Right lobe of liver (tissue), 4 donors: ENCODE data around the gene UBE2H.

Experiments used
- POLR2A ChIP-seq: fragments of 450-650 bp; IDR thresholded peaks from one replicate; pipeline ENCODE4 v1.6.1; 2017; ENCODE audit warnings: antibody characterized with exemption, mild to moderate bottlenecking
- TF ChIP-seq, protein P1 (sequence below), 4 donors: fragments of 200-600 bp in 3 of 4; fragments of 450-650 bp in 1 of 4; IDR thresholded peaks; one replicate each; pipeline versions ENCODE4 v1.5.1 to v1.8.0; 2016 to 2022; ENCODE audit warnings: antibody characterized with exemption in 4 of 4, mild to moderate bottlenecking in 2 of 4
- donor health status: DM: no; HTN: no; CAD: no.
- donor health status: DM: no; HTN: no; CAD: no.
- donor health status: DM: no; HTN: yes; CAD: no.

DNA sequence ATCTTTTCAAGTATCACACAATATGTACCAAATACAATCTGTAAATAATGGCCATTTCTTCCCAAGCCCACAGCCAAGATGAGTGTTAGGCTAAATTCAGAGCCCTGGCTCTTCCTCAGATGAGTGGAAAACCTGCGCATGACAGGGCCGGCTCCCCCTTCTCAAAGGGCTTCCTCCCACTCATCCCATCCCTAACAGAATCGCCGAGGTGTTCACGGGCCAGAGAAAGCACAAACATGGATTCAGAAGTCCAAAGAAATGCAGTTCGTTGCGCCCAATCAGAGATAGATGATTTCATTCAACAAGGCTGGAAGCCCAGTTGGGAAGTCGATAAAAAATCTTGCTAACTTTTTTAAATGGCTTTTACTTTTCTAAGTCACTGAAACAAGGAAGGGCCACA is 121.8 kb downstream of the UBE2H start:
- TF ChIP-seq, protein P1, sequence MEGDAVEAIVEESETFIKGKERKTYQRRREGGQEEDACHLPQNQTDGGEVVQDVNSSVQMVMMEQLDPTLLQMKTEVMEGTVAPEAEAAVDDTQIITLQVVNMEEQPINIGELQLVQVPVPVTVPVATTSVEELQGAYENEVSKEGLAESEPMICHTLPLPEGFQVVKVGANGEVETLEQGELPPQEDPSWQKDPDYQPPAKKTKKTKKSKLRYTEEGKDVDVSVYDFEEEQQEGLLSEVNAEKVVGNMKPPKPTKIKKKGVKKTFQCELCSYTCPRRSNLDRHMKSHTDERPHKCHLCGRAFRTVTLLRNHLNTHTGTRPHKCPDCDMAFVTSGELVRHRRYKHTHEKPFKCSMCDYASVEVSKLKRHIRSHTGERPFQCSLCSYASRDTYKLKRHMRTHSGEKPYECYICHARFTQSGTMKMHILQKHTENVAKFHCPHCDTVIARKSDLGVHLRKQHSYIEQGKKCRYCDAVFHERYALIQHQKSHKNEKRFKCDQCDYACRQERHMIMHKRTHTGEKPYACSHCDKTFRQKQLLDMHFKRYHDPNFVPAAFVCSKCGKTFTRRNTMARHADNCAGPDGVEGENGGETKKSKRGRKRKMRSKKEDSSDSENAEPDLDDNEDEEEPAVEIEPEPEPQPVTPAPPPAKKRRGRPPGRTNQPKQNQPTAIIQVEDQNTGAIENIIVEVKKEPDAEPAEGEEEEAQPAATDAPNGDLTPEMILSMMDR (IDR thresholded peaks at IDR 0.05) = no peak
- TF ChIP-seq POLR2A = no peak
